Measurements from ENCODE around the gene DNMBP. TPM values are rescaled to one million over a fixed set of nuclear protein-coding genes. Genes with fewer than 3 reads are reported as not detected.

DNMBP gene
- total RNA-seq, 1 experiment from 2014 or later = 19.7 TPM

GRCh38 chr10:99981581-99982199 is 28.1 kb downstream of the DNMBP start:
- POLR2A ChIA-PET = no interaction called here

More at GRCh38 chr10:99981581-99982199, 28.1 kb downstream of the DNMBP start:
- Mint-ChIP-seq H3K4me3 (no peak overlapping the region), H3K4me1 (peaks cover 19% of the 10 kb centered on the region), H3K27me3 (ENCODE audit: low read depth) (no peaks in the 10 kb centered on the region), H3K9me3 (no peaks in the 10 kb centered on the region), H3K27ac (no peak overlapping the region; the same call in 1 of the 2 replicates), H3K36me3 (no peaks in the 10 kb centered on the region)
- DNase-seq (ENCODE audit: low spot score) = no peak
- CTCF ChIA-PET = interaction anchor here (1.4 kb wide), 1 partner anchor 54 kb away, joined by 3 read pairs; no protein-coding TSS in a partner anchor
- TF ChIP-seq RELA (CRISPR knock-in tag; IDR thresholded peaks at IDR 0.05; ENCODE audit: borderline replicate concordance) (no peak), PREB (CRISPR knock-in tag; IDR thresholded peaks at IDR 0.05; ENCODE audit: borderline replicate concordance) (no peak), ERG (CRISPR knock-in tag; IDR thresholded peaks at IDR 0.05) (no peak), SOX15 (CRISPR knock-in tag; IDR thresholded peaks at IDR 0.05) (no peak), E2F5 (CRISPR knock-in tag; IDR thresholded peaks at IDR 0.05) (no peak), HMGA2 (CRISPR knock-in tag; IDR thresholded peaks at IDR 0.05) (no peak), ATF6 (CRISPR knock-in tag; IDR thresholded peaks at IDR 0.05) (no peak), E2F4 (CRISPR knock-in tag; IDR thresholded peaks at IDR 0.05; ENCODE audit: borderline replicate concordance, low read depth) (no peak), ZNF281 (CRISPR knock-in tag; IDR thresholded peaks at IDR 0.05) (no peak)
- ATAC-seq = no peak
